Measurements from ENCODE around the gene FERD3L.

DNA sequence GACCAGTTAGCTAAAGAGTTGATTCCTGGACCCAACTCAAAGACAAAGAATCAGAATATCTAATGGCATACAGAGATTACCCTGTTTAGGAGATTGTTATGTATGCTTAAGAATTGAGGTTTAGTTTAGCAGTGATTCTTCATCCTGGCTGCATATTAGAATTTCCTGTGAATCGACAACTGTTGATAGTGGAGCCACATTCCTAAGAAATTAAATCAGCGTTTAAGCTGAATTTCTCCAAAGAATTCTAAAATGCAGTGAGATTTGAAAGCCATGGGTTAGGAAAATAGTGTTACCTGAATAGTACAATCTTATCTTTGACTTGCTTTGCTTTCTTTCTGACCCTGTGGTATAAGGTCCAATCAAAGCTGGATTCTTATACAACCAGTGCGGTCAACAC, 16.4 kb upstream of the FERD3L start:
- TF ChIP-seq, protein P1, sequence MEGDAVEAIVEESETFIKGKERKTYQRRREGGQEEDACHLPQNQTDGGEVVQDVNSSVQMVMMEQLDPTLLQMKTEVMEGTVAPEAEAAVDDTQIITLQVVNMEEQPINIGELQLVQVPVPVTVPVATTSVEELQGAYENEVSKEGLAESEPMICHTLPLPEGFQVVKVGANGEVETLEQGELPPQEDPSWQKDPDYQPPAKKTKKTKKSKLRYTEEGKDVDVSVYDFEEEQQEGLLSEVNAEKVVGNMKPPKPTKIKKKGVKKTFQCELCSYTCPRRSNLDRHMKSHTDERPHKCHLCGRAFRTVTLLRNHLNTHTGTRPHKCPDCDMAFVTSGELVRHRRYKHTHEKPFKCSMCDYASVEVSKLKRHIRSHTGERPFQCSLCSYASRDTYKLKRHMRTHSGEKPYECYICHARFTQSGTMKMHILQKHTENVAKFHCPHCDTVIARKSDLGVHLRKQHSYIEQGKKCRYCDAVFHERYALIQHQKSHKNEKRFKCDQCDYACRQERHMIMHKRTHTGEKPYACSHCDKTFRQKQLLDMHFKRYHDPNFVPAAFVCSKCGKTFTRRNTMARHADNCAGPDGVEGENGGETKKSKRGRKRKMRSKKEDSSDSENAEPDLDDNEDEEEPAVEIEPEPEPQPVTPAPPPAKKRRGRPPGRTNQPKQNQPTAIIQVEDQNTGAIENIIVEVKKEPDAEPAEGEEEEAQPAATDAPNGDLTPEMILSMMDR (IDR thresholded peaks at IDR 0.05), result no peak
- no peak for TF ChIP-seq POLR2A (IDR thresholded peaks at IDR 0.05)
- no peak for TF ChIP-seq EP300 (IDR thresholded peaks at IDR 0.05)

All from ovary (tissue), 3 donors.